Stimulated activated CD4-positive, alpha-beta T cell treated with anti-CD3 and anti-CD28 coated beads, Interleukin-2, amount 100 ng/mL, for 48 hours (primary cell): ENCODE measurements around the gene LGI4.
"Not testable (repeated sequence)": the region's sequence is repeated elsewhere in the genome, so short reads cannot be mapped to it uniquely, and the experiment has no call there.

Experiments
- DNase-seq, 2 donors: peaks; one replicate each; pipeline ENCODE4 v3.0.0-alpha.2; 2020

LGI4 gene

GRCh38 chr19:35140962-35141836 is 6.3 kb upstream of the LGI4 start:
- peak; percentile 98 to 99 for DNase-seq

- no peak for DNase-seq
These were observed 5.5 kb upstream of the LGI4 start for GRCh38 chr19:35140207-35140961.

- no peak for DNase-seq
These were observed 3.5 kb upstream of the LGI4 start, which contains the start of gene FXYD1 for GRCh38 chr19:35138305-35138892. Gene FXYD1, plus strand, starts transcription at chr19:35138824. Its CDS starts 1,256 bp downstream, at chr19:35140080.

- no peak for DNase-seq
These were observed 2.3 kb upstream of the LGI4 start for GRCh38 chr19:35136977-35137702.

- DNase-seq = no peak
These were observed 1.4 kb upstream of the LGI4 start for GRCh38 chr19:35136231-35136630.

GRCh38 chr19:35135389-35135909 is 590 bp upstream of the LGI4 start:
- DNase-seq = peak; percentile 65 to 77

- DNase-seq = no peak
These were observed 1.0 kb downstream of the LGI4 start for GRCh38 chr19:35133826-35134225.

GRCh38 chr19:35132254-35132653 is 2.6 kb downstream of the LGI4 start:
- DNase-seq = no peak

- no peak for DNase-seq
These were observed 3.8 kb downstream of the LGI4 start for GRCh38 chr19:35130761-35131720.

- DNase-seq = not testable (repeated sequence)
These were observed 5.1 kb downstream of the LGI4 start for GRCh38 chr19:35129724-35130274.

- DNase-seq = no peak
These were observed 6.3 kb downstream of the LGI4 start for GRCh38 chr19:35128398-35129057.

- DNase-seq = no peak
These were observed 7.0 kb downstream of the LGI4 start for GRCh38 chr19:35127871-35128270.

- DNase-seq = no peak
These were observed 8.3 kb downstream of the LGI4 start for GRCh38 chr19:35126624-35126959.

GRCh38 chr19:35125749-35126623 is 8.9 kb downstream of the LGI4 start:
- DNase-seq = no peak

- no peak for DNase-seq
These were observed 9.6 kb downstream of the LGI4 start for GRCh38 chr19:35125270-35125717.

GRCh38 chr19:35124098-35125060 is 10.5 kb downstream of the LGI4 start:
- DNase-seq = peak; percentile 81 to 82

GRCh38 chr19:35123573-35123972 is 11.3 kb downstream of the LGI4 start:
- DNase-seq = no peak
